ENCODE measurements around the gene HOXC13. TPM values are rescaled to one million over a fixed set of nuclear protein-coding genes. Genes with fewer than 3 reads are reported as not detected.

The HOXC13 gene
- total RNA-seq, 4 donors from 2014 or later: not detected

DNA sequence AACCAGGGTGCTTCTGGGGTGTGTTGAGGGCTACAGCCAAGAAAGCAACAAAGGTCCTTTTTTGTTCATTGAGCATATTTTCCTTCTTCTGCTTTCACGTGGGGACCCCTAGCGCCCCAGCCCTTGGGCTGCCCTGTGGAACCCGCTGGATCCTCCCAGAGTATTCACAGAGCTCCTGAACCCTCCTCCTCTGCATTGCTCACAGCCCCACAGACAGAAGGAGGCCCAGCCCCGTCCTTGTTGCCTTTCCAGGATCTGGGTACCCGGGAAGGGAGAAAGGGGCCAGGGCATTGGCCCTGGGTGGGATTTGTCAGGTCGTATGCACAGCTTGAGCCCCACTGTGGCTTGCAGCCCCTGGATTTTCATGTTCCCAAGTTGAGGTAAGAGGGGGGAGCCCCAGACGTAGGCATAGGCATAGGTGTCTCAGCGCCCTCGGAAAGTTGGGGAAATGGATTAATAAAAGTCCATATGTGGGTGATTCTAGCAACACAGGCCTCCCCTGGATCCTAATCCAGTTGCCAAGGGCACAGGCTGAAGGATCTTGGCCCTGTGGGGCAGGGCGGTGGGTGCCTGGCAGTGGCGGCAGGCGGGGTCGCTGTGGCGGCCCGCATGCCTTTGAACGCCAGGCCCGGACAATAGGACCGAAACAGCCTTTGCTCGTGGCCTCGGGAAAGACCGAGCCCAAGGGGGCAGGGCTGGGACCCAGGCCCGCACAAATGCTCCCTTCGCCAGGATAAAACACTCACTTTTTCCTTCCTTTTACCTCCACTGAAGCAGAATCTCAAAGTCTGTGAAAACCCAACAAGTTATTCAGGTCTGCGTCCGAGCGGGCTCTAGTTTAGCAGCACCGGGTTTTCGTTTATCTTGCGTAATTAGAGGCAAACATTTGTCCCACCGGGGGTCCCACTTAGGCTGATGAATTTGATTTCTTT, 43.3 kb downstream of the HOXC13 start:
- DNase-seq: no peak
- intact Hi-C loops (cut with DNase I): loop anchor here (10.0 kb wide), 1 partner anchor 217 kb away; no protein-coding TSS in a partner anchor
- Histone ChIP-seq H3K36me3 (no peaks in the 10 kb centered on the region), H3K27ac (no peak overlapping the region), H3K27me3 (peaks cover 89% of the 10 kb centered on the region), H3K4me1 (peaks cover 17 to 18% of the 10 kb centered on the region in 2 donors), H3K4me3 (replicated peaks in 1 of 3) (no peak overlapping the region), H3K9me3 (no peaks in the 10 kb centered on the region)
- 11 to 17% methylated on average over 29 to 30 of the region's 30 CpGs for WGBS, 2 donors
- TF ChIP-seq POLR2A (IDR thresholded peaks at IDR 0.05): no peak
- TF ChIP-seq, protein P1, sequence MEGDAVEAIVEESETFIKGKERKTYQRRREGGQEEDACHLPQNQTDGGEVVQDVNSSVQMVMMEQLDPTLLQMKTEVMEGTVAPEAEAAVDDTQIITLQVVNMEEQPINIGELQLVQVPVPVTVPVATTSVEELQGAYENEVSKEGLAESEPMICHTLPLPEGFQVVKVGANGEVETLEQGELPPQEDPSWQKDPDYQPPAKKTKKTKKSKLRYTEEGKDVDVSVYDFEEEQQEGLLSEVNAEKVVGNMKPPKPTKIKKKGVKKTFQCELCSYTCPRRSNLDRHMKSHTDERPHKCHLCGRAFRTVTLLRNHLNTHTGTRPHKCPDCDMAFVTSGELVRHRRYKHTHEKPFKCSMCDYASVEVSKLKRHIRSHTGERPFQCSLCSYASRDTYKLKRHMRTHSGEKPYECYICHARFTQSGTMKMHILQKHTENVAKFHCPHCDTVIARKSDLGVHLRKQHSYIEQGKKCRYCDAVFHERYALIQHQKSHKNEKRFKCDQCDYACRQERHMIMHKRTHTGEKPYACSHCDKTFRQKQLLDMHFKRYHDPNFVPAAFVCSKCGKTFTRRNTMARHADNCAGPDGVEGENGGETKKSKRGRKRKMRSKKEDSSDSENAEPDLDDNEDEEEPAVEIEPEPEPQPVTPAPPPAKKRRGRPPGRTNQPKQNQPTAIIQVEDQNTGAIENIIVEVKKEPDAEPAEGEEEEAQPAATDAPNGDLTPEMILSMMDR (IDR thresholded peaks at IDR 0.05): no peak

DNA sequence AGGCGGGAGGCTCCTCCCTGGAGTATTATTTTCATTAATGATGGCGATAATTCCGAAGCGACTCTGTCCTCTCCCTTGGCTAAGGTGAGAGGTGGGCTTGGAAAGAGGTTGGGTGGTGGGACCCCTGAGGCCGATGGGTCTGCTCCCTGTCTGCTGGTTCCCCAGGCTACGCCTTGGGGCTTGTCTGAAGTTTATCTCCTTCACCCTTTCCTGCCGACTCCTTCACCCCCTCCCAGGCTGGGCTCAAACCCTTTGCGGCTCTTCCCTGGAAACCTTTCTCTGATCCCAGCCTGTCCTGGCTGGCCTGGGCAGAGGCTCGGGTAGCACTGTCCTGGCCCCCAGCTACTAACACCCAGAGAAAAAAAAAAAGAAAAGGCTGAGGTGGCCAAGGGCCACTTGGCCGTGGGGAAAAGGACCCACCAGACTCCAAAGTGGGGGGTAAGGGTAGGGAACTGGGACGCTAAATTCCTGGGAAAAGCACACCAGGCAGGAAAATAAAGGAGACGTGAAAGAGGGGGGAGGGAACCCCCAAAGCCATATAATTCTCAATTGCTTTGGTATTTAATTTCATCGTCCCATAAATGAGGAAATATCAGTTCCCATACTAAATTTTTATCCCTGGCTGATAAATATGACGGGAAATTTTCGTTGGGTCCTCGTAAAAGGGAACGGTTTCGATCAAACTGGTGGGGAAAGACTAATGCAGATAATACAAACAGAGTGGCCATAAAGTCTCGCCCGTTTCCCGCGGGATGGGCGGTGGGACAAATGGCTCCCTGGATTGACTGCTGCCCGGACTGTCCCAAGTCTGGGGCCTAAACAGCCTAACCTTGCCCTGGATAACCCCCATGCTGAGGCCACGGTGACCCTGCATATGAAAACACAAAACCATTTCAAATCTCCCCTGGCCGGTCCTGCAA, 44.3 kb downstream of the HOXC13 start:
- no peak overlapping the region for H3K27ac ChIP-seq
- intact Hi-C loops (cut with DNase I): loop anchor here (10.0 kb wide), 1 partner anchor 218 kb away; no protein-coding TSS in a partner anchor
- WGBS, 2 donors: 10 to 12% methylated on average over 26 of the region's 26 CpGs

DNA sequence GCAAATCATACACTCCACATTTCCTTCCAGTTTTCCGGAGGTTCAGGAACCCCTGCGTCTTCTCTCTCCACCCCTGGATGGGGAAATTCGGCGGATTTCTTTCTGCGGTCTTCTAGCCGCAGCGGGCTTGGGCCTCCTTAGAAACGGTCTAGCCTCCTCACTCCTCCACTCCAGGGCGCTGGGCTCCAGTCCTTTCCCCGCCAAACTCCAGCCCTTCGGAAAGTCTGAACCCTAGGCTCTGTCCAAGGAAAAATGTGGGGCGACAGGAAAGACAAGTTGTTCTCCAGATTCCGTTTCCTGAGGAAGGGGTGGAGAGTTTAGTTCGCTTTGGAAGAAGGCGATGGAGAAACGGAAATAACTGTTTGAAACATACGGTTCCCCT, 44.9 kb downstream of the HOXC13 start:
- intact Hi-C loops (cut with DNase I): loop anchor here (10.0 kb wide), 1 partner anchor 219 kb away; no protein-coding TSS in a partner anchor
- WGBS, 2 donors: 5 to 11% methylated on average over 17 of the region's 17 CpGs
- Histone ChIP-seq H3K27me3 (peaks cover 94% of the 10 kb centered on the region), H3K36me3 (no peaks in the 10 kb centered on the region), H3K4me1 (peaks cover 17 to 18% of the 10 kb centered on the region in 2 donors), H3K9me3 (no peaks in the 10 kb centered on the region), H3K27ac (no peak overlapping the region), H3K4me3 (replicated peaks in 1 of 3) (no peak overlapping the region)
- TF ChIP-seq, protein P1 (IDR thresholded peaks at IDR 0.05): no peak
- no peak for TF ChIP-seq POLR2A (IDR thresholded peaks at IDR 0.05)
- no peak for DNase-seq

More for the DNA sequence above, 44.3 kb downstream of the HOXC13 start:
- Histone ChIP-seq H3K9me3 (no peaks in the 10 kb centered on the region), H3K36me3 (no peaks in the 10 kb centered on the region), H3K4me1 (peaks cover 17 to 18% of the 10 kb centered on the region in 2 donors), H3K4me3 (replicated peaks in 1 of 3) (no peak overlapping the region), H3K27me3 (peaks cover 91% of the 10 kb centered on the region)
- TF ChIP-seq, protein P1 (IDR thresholded peaks at IDR 0.05): no peak
- TF ChIP-seq POLR2A (IDR thresholded peaks at IDR 0.05): no peak
- DNase-seq: no peak

GRCh38 chr12:53983950-53984572, 45.4 kb downstream of the HOXC13 start:
- intact Hi-C loops (cut with DNase I): loop anchor here (10.0 kb wide), 1 partner anchor 219 kb away; no protein-coding TSS in a partner anchor
- H3K9me3 ChIP-seq: no peaks in the 10 kb centered on the region
- H3K27me3 ChIP-seq: peaks cover 94% of the 10 kb centered on the region
- WGBS, 2 donors: 6 to 8% methylated on average over 29 to 30 of the region's 30 CpGs
- H3K36me3 ChIP-seq: no peaks in the 10 kb centered on the region
- no peak overlapping the region for H3K4me3 ChIP-seq (replicated peaks in 1 of 3)
- peaks cover 17 to 18% of the 10 kb centered on the region in 2 donors for H3K4me1 ChIP-seq
- TF ChIP-seq, protein P1 (IDR thresholded peaks at IDR 0.05): no peak
- TF ChIP-seq POLR2A (IDR thresholded peaks at IDR 0.05): no peak
- DNase-seq: no peak
- H3K27ac ChIP-seq: no peak overlapping the region
